ENCODE data around the gene KCNH4. TPM values are rescaled to one million over a fixed set of nuclear protein-coding genes. Genes with fewer than 3 reads are reported as not detected.

KCNH4 gene
- total RNA-seq, 4 donors from 2014 or later, result not detected

GRCh38 chr17:42113293-42114069 lies 67.5 kb downstream of the KCNH4 start:
- no peaks in the 10 kb centered on the region for H3K36me3 ChIP-seq
- in situ Hi-C loops (cut with MboI; ENCODE audit: low pct_ligation_motif_present in 1 of 4, low pct_unique_long_range_greater_than_20kb in 1 of 4, low sequenced_read_pairs in 3 of 4), result loop anchor here in 2 of 4 donors (5.0 to 10.0 kb wide), 2 partner anchors 91 to 149 kb away; partner anchors contain the start of genes CNP (in 2 of the 2) and NKIRAS2 (in 1 of the 2)

GRCh38 chr17:42112552-42113176 lies 68.3 kb downstream of the KCNH4 start, which contains the start of gene DHX58:
Gene DHX58 (minus strand): TSS chr17:42112714. CDS start chr17:42111892, 822 bp downstream.
- H3K27ac ChIP-seq, result peak within 1 kb of the TSS; percentile 93 to 98 (median 94)
- WGBS, 2 donors (ENCODE audit: low coverage in 1 of 2), result 1% methylated on average over 10 of the region's 10 CpGs; no CpG with 5 or more reads in 1 of the 2 donors
- peaks cover 17 to 24% (median 18%) of the 10 kb centered on the region in 4 donors for H3K4me1 ChIP-seq
- TF ChIP-seq POLR2A (IDR thresholded peaks at IDR 0.05), result peak; percentile 68
- peak; percentile 58 to 87 (median 81) for TF ChIP-seq POLR2AphosphoS5 (IDR thresholded peaks at IDR 0.05)
- TF ChIP-seq CTCF (IDR thresholded peaks at IDR 0.05), result no peak
- TF ChIP-seq EP300 (IDR thresholded peaks at IDR 0.05; ENCODE audit: low read depth), result no peak
- intact Hi-C loops (cut with DNase I; ENCODE audit: low total_unique reads), result loop anchor here (5.0 kb wide), 1 partner anchor 85 kb away; no protein-coding TSS in a partner anchor
- H3K9me3 ChIP-seq, result no peaks in the 10 kb centered on the region
- no peaks in the 10 kb centered on the region for H3K36me3 ChIP-seq
- no peaks in the 10 kb centered on the region for H3K27me3 ChIP-seq
- in situ Hi-C loops (cut with MboI; ENCODE audit: low pct_ligation_motif_present in 1 of 4, low pct_unique_long_range_greater_than_20kb in 1 of 4, low sequenced_read_pairs in 3 of 4), result loop anchor here in 2 of 4 donors (5.0 to 10.0 kb wide), 2 partner anchors 90 to 148 kb away; partner anchors contain the start of genes CNP (in 2 of the 2) and NKIRAS2 (in 1 of the 2)
- peak within 1 kb of the TSS; percentile 40 to 65 (median 45) for H3K4me3 ChIP-seq
- DNase-seq, result peak; percentile 85

More at GRCh38 chr17:42113293-42114069, 67.5 kb downstream of the KCNH4 start:
- no peak for DNase-seq
- intact Hi-C loops (cut with DNase I; ENCODE audit: low total_unique reads), result loop anchor here (5.0 kb wide), 1 partner anchor 86 kb away; no protein-coding TSS in a partner anchor
- Histone ChIP-seq H3K27me3 (no peaks in the 10 kb centered on the region), H3K9me3 (no peaks in the 10 kb centered on the region), H3K4me1 (peaks cover 17 to 24% (median 18%) of the 10 kb centered on the region in 4 donors), H3K27ac (peak overlapping the region; percentile 93 to 98 (median 94)), H3K4me3 (no peak overlapping the region)
- 89 to 93% methylated on average over 12 to 28 of the region's 28 CpGs for WGBS, 2 donors (ENCODE audit: low coverage in 1 of 2)
- TF ChIP-seq POLR2AphosphoS5 (IDR thresholded peaks at IDR 0.05) (no peak), POLR2A (IDR thresholded peaks at IDR 0.05) (no peak), CTCF (IDR thresholded peaks at IDR 0.05) (no peak), EP300 (IDR thresholded peaks at IDR 0.05; ENCODE audit: low read depth) (no peak)

GRCh38 chr17:42111871-42112551 lies 68.9 kb downstream of the KCNH4 start:
- TF ChIP-seq CTCF (IDR thresholded peaks at IDR 0.05), result no peak
- no peak for TF ChIP-seq POLR2A (IDR thresholded peaks at IDR 0.05)
- no peak for TF ChIP-seq EP300 (IDR thresholded peaks at IDR 0.05; ENCODE audit: low read depth)
- no peak for TF ChIP-seq POLR2AphosphoS5 (IDR thresholded peaks at IDR 0.05)
- Histone ChIP-seq H3K4me3 (peak overlapping the region; percentile 40 to 65 (median 45)), H3K36me3 (no peaks in the 10 kb centered on the region), H3K27ac (peak overlapping the region; percentile 93 to 98 (median 94)), H3K27me3 (no peaks in the 10 kb centered on the region), H3K9me3 (no peaks in the 10 kb centered on the region), H3K4me1 (peaks cover 17 to 28% (median 21%) of the 10 kb centered on the region in 4 donors)
- WGBS, 2 donors (ENCODE audit: low coverage in 1 of 2), result 6% methylated on average over 12 of the region's 12 CpGs; no CpG with 5 or more reads in 1 of the 2 donors
- peak; percentile 57 for DNase-seq
- in situ Hi-C loops (cut with MboI; ENCODE audit: low pct_ligation_motif_present in 1 of 4, low pct_unique_long_range_greater_than_20kb in 1 of 4, low sequenced_read_pairs in 3 of 4) (loop anchor here in 2 of 4 donors (5.0 to 10.0 kb wide), 2 partner anchors 90 to 147 kb away; partner anchors contain the start of genes CNP (in 2 of the 2) and NKIRAS2 (in 1 of the 2)), intact Hi-C loops (cut with DNase I; ENCODE audit: low total_unique reads) (loop anchor here (5.0 kb wide), 1 partner anchor 85 kb away; no protein-coding TSS in a partner anchor)

Data from transverse colon (tissue), 4 donors.